T47D (cell line): ENCODE data around the gene IKZF4.
"Not testable (repeated sequence)": the region's sequence is repeated elsewhere in the genome, so short reads cannot be mapped to it uniquely, and the experiment has no call there.

Experiments
- DNase-seq, 2 experiments: peaks; one replicate each; pipeline versions ENCODE4 v3.0.0 to v3.0.0-alpha.2; 2011 to 2012; ENCODE audit warnings: low read depth in 1 of 2, low spot score in 1 of 2
- JUND ChIP-seq: IDR thresholded peaks from 2 replicates; pipeline ENCODE4 v1.6.1; 2012; ENCODE audit warnings: low read depth
- in situ Hi-C: cut with HindIII; loops from 2 replicates; pipeline ENCODE4 v1.10.0; 2016; ENCODE audit warnings: low sequenced_read_pairs, low pct_unique_long_range_greater_than_20kb

The IKZF4 gene

DNA sequence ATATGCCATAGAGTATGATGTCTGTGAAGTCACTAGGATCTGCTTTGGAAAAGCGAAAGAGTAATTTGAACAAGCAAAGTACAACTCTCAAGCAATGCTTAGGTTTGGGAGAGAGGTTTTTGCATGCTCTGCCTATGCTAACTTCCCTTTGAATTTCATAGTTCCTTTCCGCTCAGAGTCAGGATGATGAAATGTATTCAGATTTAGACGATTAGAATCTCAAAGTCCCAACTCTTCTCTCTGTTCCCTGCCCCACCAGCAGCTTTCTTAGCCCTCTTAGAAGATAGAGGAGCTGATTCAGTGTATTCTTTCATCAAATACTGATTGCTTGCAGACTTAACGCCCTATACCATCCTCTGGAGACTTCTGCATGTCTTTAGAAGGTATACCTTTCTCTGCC lies 35.5 kb upstream of the IKZF4 start:
- no peak for DNase-seq
- in situ Hi-C loops, result no loop called here
- no peak for TF ChIP-seq JUND

DNA sequence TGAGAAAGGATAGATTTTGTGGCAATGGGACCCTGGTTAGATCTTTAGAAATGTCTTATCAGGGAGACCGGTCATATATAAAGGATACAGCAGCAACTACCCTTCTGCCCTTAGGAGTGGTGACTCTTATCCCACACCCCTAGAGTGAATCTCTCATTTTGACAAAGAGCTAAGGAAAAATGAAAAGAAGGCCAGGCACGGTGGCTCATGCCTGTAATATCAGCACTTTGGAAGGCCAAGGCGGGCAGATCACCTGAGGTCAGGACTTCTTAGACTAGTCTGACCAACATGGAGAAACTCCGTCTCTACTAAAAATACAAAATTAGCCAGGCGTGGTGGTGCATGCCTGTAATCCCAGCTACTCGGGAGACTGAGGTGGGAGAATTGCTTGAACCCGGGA lies 34.9 kb upstream of the IKZF4 start:
- in situ Hi-C loops, DNase-seq: not testable (repeated sequence)

DNA sequence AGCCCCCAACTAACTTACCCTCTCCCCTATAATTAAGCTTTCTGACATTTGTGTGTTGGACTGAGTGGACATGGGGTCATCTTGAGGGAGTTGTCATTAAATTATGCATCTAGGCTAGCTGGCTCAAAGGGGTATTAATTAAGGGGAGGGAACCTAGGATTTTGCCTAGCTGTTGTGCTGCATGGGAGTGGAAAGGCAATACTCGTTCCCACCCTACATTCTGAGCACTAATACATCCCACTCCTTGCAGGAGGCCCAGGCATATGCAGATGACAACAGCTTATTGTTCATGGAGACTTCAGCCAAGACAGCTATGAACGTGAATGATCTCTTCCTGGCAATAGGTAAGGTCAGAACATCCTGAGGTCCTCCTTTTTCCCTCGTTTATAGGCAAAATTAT lies 29.7 kb upstream of the IKZF4 start:
- TF ChIP-seq JUND, result no peak
- in situ Hi-C loops, result no loop called here
- no peak for DNase-seq

DNA sequence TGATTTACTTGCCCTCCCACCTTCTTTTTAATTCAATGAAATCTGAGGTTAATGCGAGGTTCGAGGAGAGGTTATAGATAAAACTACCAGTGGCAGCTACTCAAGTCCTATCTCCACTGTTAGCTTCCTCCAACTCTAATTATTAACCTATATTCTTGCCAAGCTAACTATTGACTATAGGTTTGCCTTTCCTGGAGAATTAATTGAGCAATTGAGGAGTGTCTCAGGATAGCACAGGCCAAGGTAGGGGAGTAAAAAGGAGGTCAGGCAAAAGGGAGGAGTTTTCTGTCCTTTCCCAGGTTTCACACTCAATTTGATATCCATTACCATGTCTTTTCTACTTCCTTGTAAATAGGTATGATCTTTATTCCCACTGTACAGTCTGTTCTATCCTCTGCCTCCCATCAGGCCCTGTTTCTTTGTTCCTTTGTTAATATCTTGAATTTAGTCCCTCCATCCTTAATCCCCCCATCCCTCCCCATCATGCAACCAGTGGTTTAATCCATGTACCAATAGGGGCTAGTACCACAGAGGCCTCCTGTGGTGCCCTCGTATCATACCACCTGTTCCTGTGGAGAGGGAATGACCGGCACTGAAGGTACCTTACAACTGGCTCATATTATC lies 27.5 kb upstream of the IKZF4 start:
- TF ChIP-seq JUND, result no peak
- DNase-seq, result no peak
- in situ Hi-C loops, result no loop called here

DNA sequence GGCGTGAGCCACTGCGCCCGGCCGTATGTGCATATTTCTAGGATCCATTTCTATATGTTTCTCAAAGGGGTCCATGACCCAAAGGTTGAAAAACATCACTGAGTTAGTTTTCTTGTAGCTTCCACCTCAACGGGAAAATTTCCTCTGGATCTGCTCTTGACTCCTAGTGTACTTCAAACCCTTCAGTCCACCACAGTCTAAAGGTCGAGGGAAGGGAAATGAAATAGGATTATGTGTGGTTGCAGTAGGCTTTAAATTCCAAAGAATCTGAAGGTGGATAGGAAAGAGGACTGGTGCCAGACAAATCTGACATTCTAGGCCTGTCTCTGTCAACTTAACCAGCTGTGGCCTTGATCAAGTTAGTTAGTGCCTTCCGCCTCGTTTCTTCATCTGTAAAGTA lies 25.5 kb upstream of the IKZF4 start:
- no peak for TF ChIP-seq JUND
- no peak for DNase-seq
- in situ Hi-C loops, result no loop called here

DNA sequence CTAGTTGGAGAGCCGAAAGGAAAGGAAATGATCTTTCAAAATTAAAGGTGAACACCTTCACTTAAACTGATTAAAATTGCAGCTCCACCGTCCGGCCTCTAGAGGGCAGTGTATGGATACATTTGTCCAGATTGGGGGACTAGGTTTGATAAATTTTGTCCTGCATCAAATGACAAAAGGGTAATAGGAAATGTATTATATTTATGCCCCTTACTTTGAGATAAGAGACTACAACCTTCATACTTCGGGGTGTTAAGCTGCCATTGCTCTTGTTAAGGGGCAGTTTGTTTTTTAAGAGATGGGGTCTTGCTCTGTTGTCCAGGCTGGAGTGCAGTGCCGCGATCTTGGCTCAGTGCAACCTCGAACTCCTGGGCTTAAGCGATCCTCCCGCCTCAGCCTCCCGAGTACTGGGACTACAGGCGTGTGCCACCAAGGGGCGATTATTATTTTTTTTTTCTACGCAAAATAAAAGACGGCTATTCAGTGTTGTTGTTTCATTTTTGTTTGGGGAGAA lies 24.6 kb upstream of the IKZF4 start:
- TF ChIP-seq JUND, result no peak
- peak; percentile 34 to 84 for DNase-seq
- in situ Hi-C loops, result no loop called here

DNA sequence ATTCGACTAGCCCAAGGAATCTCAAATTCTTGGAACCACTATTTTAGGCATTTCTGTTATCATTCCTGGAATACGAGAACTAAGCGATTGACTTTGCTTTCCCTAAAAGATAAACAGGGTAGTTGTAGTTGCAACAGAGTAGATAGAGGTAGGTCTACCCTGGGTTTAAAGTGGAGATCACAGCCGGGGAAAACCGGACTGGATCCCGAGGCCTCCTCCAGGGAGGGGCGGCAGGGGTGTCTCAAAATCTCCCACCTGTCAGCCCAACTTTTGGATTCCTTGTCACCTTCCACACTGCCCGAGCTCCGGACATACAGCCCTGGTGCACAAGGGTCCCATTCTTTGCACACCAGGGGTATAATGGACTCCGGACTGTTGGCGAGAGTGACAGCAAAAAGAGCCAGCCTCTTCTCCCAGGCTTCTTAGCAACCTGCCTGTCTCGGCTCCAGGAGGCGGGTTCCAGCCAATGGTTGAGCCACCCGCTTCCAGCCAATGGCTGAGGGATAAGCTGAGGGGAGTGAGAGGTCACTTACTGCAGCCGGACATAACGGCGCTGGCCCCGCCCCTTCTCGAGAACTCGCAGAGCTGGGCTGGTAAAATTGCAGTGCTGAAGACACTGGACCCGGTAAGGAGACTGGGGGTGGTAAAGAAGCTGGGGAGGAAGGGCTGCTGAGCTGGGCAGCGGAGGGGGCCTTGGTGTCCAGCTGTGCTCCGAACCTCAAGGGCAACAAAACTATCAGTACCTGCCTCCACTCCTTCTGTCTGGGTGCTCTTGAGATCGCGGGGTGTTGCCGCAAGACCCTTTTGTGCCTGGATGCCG lies 23.9 kb upstream of the IKZF4 start, which contains the start of gene SUOX:
SUOX (plus strand) TSS at position 562 of the 820 bp plus-strand sequence. CDS start 4,946 bp downstream, outside the sequence.
- in situ Hi-C loops, result no loop called here
- DNase-seq, result peak; percentile 99
- TF ChIP-seq JUND, result no peak

DNA sequence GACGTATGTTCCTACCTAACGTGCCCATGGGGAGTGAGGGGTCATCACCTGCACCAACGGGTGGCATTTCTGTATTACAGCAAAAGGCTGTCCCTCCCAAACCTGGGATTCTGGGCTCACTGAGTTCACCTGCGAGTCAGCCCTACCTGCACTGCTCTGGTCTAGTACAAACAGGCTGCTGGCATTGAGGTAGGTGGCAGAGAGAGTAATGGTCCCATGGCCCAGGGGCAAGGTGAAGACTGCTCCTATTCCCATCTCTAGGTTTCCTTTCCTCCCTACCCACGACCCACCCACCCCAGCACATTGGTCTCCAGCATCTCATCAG lies 23.3 kb upstream of the IKZF4 start:
- DNase-seq, result peak in 1 of 2 experiments; percentile 46
- no peak for TF ChIP-seq JUND
- in situ Hi-C loops, result no loop called here

DNA sequence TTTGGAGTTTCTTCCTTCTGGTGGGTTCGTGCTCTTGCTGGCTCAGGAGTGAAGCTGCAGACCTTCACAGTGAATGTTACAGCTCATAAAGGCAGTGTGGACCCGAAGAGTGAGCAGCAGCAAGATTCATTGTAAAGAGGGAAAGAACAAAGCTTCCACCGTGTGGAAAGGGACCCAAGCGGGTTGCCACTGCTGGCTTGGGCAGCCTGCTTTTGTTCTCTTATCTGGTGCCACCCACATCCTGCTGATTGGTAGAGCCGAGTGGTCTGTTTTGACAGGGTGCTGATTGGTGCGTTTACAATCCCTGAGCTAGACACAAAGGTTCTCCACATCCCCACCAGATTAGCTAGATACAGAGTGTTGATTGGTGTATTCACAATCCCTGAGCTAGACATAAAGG lies 21.3 kb upstream of the IKZF4 start:
- in situ Hi-C loops, DNase-seq: not testable (repeated sequence)

DNA sequence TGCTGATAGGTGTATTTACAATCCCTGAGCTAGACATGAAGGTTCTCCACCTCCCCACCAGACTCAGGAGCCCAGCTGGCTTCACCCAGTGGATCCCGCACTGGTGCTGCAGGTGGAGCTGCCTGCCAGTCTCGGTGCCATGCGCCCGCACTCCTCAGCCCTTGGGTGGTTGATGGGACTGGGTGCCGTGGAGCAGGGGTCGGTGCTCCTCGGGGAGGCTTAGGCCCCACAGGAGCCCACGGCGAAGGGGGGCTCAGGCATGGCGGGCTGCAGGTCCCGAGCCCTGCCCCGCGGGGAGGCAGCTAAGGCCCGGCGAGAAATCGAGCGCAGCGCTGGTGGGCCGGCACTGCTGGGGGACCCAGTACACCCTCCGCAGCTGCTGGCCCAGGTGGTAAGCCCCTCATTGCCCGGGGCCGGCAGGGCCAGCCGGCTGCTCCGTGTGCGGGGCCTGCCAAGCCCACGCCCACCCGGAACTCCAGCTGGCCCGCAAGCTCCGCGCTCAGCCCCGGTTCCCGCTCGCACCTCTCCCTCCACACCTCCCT lies 20.8 kb upstream of the IKZF4 start:
- in situ Hi-C loops, DNase-seq: not testable (repeated sequence)

DNA sequence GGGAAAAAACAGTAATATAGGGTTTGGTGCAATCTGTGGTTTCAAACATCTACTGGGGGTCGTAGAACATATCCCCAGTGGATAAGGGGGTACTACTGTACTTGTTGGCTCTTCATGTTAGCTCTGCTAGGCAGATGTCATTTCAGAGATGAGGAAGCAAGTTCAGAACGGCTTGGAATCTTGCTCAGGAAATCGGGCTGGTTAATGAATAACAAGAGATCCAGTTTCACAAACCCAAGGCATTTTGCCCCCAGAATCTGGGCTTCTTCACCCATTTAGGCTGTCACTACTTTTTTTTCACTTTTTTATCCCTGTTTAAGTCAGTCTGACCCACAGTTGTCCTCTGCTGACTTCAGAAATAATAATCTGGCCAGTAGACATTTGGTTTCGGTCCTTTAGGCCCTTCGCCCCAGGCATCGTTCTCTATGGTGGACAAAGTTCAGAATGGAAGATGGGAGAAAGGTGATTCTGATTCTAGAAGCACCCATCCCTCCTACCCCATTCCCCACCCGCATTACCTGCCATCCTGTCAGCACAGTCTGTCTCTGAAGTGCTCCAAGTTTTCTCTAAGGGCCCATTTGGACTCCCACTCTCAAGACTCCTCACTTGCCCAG lies 19.2 kb upstream of the IKZF4 start:
- no peak for TF ChIP-seq JUND
- in situ Hi-C loops, result no loop called here
- no peak for DNase-seq

DNA sequence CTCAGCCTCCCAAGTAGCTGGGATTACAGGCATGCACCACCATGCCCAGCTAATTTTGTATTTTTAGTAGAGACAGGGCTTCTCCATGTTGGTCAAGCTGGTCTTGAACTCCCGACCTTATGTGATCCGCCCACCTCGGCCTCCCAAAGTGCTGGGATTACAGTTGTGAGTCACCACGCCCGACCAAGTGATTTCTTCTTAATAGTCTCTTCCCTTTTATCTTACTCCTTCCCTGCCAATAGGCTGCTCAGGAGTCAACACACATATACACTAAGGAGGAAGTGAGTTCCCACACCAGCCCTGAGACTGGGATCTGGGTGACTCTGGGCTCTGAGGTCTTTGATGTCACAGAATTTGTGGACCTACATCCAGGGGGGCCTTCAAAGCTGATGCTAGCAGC lies 17.5 kb upstream of the IKZF4 start:
- DNase-seq, in situ Hi-C loops: not testable (repeated sequence)

DNA sequence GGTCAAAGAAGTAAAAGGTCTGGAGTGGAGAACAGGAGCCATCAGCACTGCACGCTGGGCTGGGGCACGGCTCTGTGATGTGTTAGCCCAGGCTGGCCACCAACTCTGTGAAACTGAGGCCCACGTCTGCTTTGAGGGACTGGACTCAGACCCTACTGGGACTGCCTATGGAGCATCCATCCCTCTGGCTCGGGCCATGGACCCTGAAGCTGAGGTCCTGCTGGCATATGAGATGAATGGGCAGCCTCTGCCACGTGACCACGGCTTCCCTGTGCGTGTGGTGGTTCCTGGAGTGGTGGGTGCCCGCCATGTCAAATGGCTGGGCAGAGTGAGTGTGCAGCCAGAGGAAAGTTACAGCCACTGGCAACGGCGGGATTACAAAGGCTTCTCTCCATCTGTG lies 16.6 kb upstream of the IKZF4 start:
- no peak for TF ChIP-seq JUND
- DNase-seq, result no peak
- in situ Hi-C loops, result no loop called here
